ENCODE measurements around the gene NAPA. TPM values are rescaled to one million over a fixed set of nuclear protein-coding genes. Genes with fewer than 3 reads are reported as not detected.

NAPA gene
- total RNA-seq, 1 experiment from 2014 or later = 80.4 TPM

DNA sequence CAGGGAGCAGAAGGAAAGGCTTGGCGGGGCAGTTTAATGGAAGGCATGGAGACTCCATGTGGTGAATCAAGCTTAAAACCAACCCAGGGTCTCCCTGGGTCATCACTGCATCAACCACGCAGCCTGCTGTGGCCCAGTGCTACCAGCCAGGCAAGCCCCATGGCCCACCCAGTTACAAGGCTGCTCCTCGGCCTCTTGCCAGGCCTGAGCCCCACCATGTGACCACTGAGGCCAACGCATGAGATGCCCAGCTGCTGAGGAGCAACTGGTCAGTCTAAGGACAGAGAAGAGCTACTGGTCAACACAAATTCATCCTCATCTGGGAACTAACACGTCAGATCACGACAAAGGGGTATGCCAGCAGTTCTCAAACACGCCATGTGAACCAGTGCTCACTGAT, 15.5 kb downstream of the NAPA start:
- Histone ChIP-seq H4K20me1 (ENCODE audit: insufficient read depth) (peaks cover 8% of the 10 kb centered on the region; the same call in 1 of the 2 replicates), H3K9me3 (ENCODE audit: insufficient read depth, low read depth) (no peaks in the 10 kb centered on the region), H3K4me3 (no peak overlapping the region), H3K79me2 (ENCODE audit: low read depth) (no peaks in the 10 kb centered on the region), H3K4me1 (replicated peaks; ENCODE audit: insufficient read depth) (no peaks in the 10 kb centered on the region), H3K36me3 (ENCODE audit: low read depth) (no peaks in the 10 kb centered on the region), H3K27ac (no peak overlapping the region), H3K4me2 (no peak overlapping the region), H2AFZ (no peak overlapping the region), H3K27me3 (ENCODE audit: insufficient read depth, low read depth) (no peaks in the 10 kb centered on the region), H3K9me2 (ENCODE audit: insufficient read depth) (no peaks in the 10 kb centered on the region), H3F3A (ENCODE audit: insufficient read depth, low read depth) (0 out of 2 replicates have a peak, but pooled peaks cover 3% of the 10 kb centered on the region)
- TF ChIP-seq CTCF (conservative IDR thresholded peaks at IDR 0.05) = no peak
- no peak for TF ChIP-seq EZH2 (IDR thresholded peaks at IDR 0.05; ENCODE audit: low read depth)
- intact Hi-C loops (cut with micrococcal nuclease; ENCODE audit: unreplicated experiment) = no loop called here
- ChIA-PET POLR2A (ENCODE audit: unreplicated experiment) (no interaction called here), CTCF (no interaction called here)
- no TSS peak for BruUV-seq (replicated peaks)
- DNase-seq = no peak

DNA sequence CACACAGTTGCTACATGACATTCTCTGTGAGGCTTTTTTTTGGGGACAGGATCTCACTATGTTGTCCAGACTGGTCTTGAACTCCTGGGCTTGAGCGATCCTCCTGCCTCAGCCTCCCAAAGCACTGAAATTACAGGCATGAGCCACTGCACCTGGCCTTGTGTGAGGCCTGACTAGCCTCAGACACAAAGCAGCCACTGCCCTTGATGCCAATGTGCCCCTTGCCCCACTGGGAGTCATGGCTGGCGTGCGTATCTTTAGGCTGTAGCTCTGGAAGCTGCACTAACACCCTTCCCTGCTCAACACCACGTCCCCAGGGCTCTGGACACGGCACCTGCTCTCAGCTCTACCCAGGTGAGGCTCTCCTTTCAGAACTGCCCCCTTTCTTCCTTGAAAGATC, 16.3 kb downstream of the NAPA start:
- H3K4me3 ChIP-seq = no peak overlapping the region
- no peak overlapping the region for H3K27ac ChIP-seq
- ChIA-PET CTCF (no interaction called here), POLR2A (ENCODE audit: unreplicated experiment) (no interaction called here)
- H3K27me3 ChIP-seq (ENCODE audit: insufficient read depth, low read depth) = no peaks in the 10 kb centered on the region
- no peaks in the 10 kb centered on the region for H3K79me2 ChIP-seq (ENCODE audit: low read depth)
- peaks cover 7% of the 10 kb centered on the region; the same call in 1 of the 2 replicates for H4K20me1 ChIP-seq (ENCODE audit: insufficient read depth)
- no peaks in the 10 kb centered on the region for H3K9me3 ChIP-seq (ENCODE audit: insufficient read depth, low read depth)
- no peak overlapping the region for H2AFZ ChIP-seq
- no peak for TF ChIP-seq EZH2 (IDR thresholded peaks at IDR 0.05; ENCODE audit: low read depth)
- TF ChIP-seq CTCF (conservative IDR thresholded peaks at IDR 0.05) = no peak
- H3K9me2 ChIP-seq (ENCODE audit: insufficient read depth) = no peaks in the 10 kb centered on the region
- H3K4me2 ChIP-seq = no peak overlapping the region
- 0 out of 2 replicates have a peak, but pooled peaks cover 3% of the 10 kb centered on the region for H3F3A ChIP-seq (ENCODE audit: insufficient read depth, low read depth)
- H3K36me3 ChIP-seq (ENCODE audit: low read depth) = no peaks in the 10 kb centered on the region
- BruUV-seq (replicated peaks) = no TSS peak
- no peak for DNase-seq
- intact Hi-C loops (cut with micrococcal nuclease; ENCODE audit: unreplicated experiment) = no loop called here
- H3K4me1 ChIP-seq (replicated peaks; ENCODE audit: insufficient read depth) = no peaks in the 10 kb centered on the region

DNA sequence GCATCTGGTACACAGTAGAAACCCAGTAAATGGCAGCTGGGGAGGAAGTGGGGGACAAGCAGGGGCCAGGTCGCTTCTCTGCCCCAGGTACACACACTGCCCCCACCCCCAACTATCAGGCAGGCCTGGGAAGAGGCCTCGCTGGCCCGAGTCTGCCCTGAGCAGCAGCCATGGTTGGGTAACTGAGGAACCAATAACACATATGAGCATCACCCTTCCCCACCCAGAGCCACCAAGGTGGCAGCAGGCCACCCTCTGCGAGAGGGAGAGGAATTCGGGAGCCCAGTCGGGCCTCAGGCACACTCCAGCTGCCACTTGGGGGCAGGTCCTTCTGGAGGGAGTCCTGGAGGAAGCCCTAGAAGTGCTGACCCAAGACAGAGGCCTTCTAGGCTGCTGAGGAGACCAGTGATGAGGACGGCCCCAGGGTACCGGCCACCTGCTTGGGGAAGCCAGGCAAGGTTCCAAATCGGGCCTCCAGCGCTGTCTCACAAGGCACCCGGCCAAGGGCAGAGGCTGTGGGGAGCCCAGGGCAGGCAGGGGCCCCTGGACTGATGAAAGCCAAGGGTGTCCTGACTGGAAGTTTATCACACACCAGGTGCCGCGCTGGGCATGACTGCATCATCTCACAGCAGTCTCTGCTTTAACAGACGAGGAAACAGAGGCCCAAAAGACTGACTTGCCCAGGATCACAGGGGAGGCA, 16.9 kb downstream of the NAPA start:
- H3K4me1 ChIP-seq (replicated peaks; ENCODE audit: insufficient read depth) = no peaks in the 10 kb centered on the region
- ChIA-PET POLR2A (ENCODE audit: unreplicated experiment) (no interaction called here), CTCF (no interaction called here)
- no peak overlapping the region for H3K27ac ChIP-seq
- no peaks in the 10 kb centered on the region for H3K9me2 ChIP-seq (ENCODE audit: insufficient read depth)
- H3K27me3 ChIP-seq (ENCODE audit: insufficient read depth, low read depth) = no peaks in the 10 kb centered on the region
- peaks cover 3% of the 10 kb centered on the region; the same call in 1 of the 2 replicates for H4K20me1 ChIP-seq (ENCODE audit: insufficient read depth)
- no TSS peak for BruUV-seq (replicated peaks)
- H3F3A ChIP-seq (ENCODE audit: insufficient read depth, low read depth) = 0 out of 2 replicates have a peak, but pooled peaks cover 3% of the 10 kb centered on the region
- TF ChIP-seq CTCF (conservative IDR thresholded peaks at IDR 0.05) (no peak), EZH2 (IDR thresholded peaks at IDR 0.05; ENCODE audit: low read depth) (no peak)
- intact Hi-C loops (cut with micrococcal nuclease; ENCODE audit: unreplicated experiment) = no loop called here
- no peak for DNase-seq
- H3K4me3 ChIP-seq = no peak overlapping the region
- no peak overlapping the region for H2AFZ ChIP-seq
- no peaks in the 10 kb centered on the region for H3K79me2 ChIP-seq (ENCODE audit: low read depth)
- no peak overlapping the region for H3K4me2 ChIP-seq
- H3K9me3 ChIP-seq (ENCODE audit: insufficient read depth, low read depth) = no peaks in the 10 kb centered on the region
- H3K36me3 ChIP-seq (ENCODE audit: low read depth) = no peaks in the 10 kb centered on the region

Data from PC-9 (cell line).